B cell (primary cell): ENCODE results near the gene DACT2. TPM values are rescaled to one million over a fixed set of nuclear protein-coding genes. Genes with fewer than 3 reads are reported as not detected.

ENCODE experiments used
- ATAC-seq: fragments of 200-7000 bp; cut with Tn5 transposase; one replicate; pipeline ENCODE4 v1.10.0; 2021; ENCODE audit warnings: low read depth, mild to moderate bottlenecking, moderate number of reproducible peaks, moderate library complexity
- CTCF ChIA-PET: fragments of 350-600 bp; sonication (Branson Sonifier 250); formaldehyde crosslinking; loops from one replicate; lab custom pipeline; 2021; ENCODE audit warnings: antibody characterized with exemption, inconsistent platforms; lab: Charles Lee
- POLR2A ChIA-PET: fragments of 350-600 bp; sonication (Branson Sonifier 250); formaldehyde crosslinking; loops from one replicate; lab custom pipeline; 2021; ENCODE audit warnings: antibody characterized with exemption; lab: Charles Lee
- DNase-seq: peaks from one replicate; pipeline ENCODE4 v3.0.0; 2013
- H2AFZ ChIP-seq: 2 replicates; pipeline ENCODE4 v1.6.1; 2012; ENCODE audit warnings: mild to moderate bottlenecking, low read depth, low read length; ENCODE audit not compliant: insufficient read depth, poor library complexity, severe bottlenecking
- H3K27ac ChIP-seq, 2 donors: 1 replicate in 1 of 2; 2 replicates in 1 of 2; pipeline ENCODE4 v1.5.1; 2012 to 2013; ENCODE audit warnings: low read length in 2 of 2, mild to moderate bottlenecking in 2 of 2, moderate library complexity in 1 of 2
- H3K27me3 ChIP-seq, 4 experiments: fragments of 200-600 bp in 1 of 4; sonication (generic) in 1 of 4; replicated peaks in 1 of 4; 1 replicate in 2 of 4; 2 replicates in 2 of 4; pipeline versions ENCODE4 v1.6.1 to v1.7.0; 2013 to 2016; ENCODE audit warnings: low read length in 3 of 4, mild to moderate bottlenecking in 2 of 4, mixed read lengths in 1 of 4, moderate library complexity in 1 of 4; ENCODE audit not compliant: insufficient read depth in 4 of 4, control insufficient read depth in 3 of 4; ENCODE audit errors: control extremely low read depth in 1 of 4
- H3K36me3 ChIP-seq, 2 experiments: replicated peaks in 1 of 2; 1 replicate in 1 of 2; 2 replicates in 1 of 2; pipeline versions ENCODE4 v1.6.1 to v1.7.1; 2013; ENCODE audit warnings: low read length in 1 of 2; ENCODE audit not compliant: insufficient read depth in 2 of 2, control insufficient read depth in 1 of 2; ENCODE audit errors: control extremely low read depth in 1 of 2, extremely low read depth in 1 of 2
- H3K4me1 ChIP-seq, 2 donors: fragments of 200-600 bp in 1 of 2; sonication (generic) in 1 of 2; 1 replicate in 1 of 2; 2 replicates in 1 of 2; pipeline versions ENCODE4 v1.5.1 to v1.6.1; 2013 to 2017; ENCODE audit warnings: low read length in 2 of 2; ENCODE audit not compliant: control insufficient read depth in 2 of 2, insufficient read depth in 2 of 2
- H3K4me2 ChIP-seq: replicated peaks from 2 replicates; pipeline ENCODE3; 2012; ENCODE audit warnings: mild to moderate bottlenecking, low read depth, low read length; ENCODE audit not compliant: poor library complexity, severe bottlenecking
- H3K4me3 ChIP-seq, 5 experiments: fragments of 200-600 bp in 1 of 5; sonication (generic) in 1 of 5; 1 replicate in 3 of 5; 2 replicates in 2 of 5; pipeline versions ENCODE4 v1.5.1 to v1.7.0; 2011 to 2016; ENCODE audit warnings: low read length in 4 of 5, mild to moderate bottlenecking in 4 of 5, low read depth in 2 of 5, control low read depth in 1 of 5, moderate library complexity in 1 of 5; ENCODE audit not compliant: insufficient read depth in 1 of 5; ENCODE audit errors: control extremely low read depth in 1 of 5, extremely low read depth in 1 of 5
- H3K79me2 ChIP-seq: fragments of 200-600 bp; sonication (generic); one replicate; pipeline ENCODE4 v1.6.0; 2016; ENCODE audit warnings: low read length; ENCODE audit not compliant: control insufficient read depth, insufficient read depth
- H3K9ac ChIP-seq: fragments of 200-600 bp; sonication (generic); 2 replicates; pipeline ENCODE4 v1.6.1; 2017; ENCODE audit warnings: mild to moderate bottlenecking, low read length, moderate library complexity
- H3K9me3 ChIP-seq, 3 donors: one replicate each; pipeline versions ENCODE4 v1.6.1 to v1.7.1; 2013; ENCODE audit warnings: low read length in 2 of 3; ENCODE audit not compliant: control insufficient read depth in 2 of 3, insufficient read depth in 1 of 3; ENCODE audit errors: control extremely low read depth in 1 of 3
- H4K20me1 ChIP-seq: 2 replicates; pipeline ENCODE4 v1.6.0; 2012; ENCODE audit warnings: mild to moderate bottlenecking, low read length; ENCODE audit not compliant: insufficient read depth, control insufficient read depth, poor library complexity, severe bottlenecking
- H3K27ac Mint-ChIP-seq: one replicate; pipeline ENCODE4 v1.8.0; 2021; ENCODE audit warnings: mixed read lengths
- H3K27me3 Mint-ChIP-seq: one replicate; pipeline ENCODE4 v1.8.0; 2021; ENCODE audit warnings: mixed read lengths
- H3K4me1 Mint-ChIP-seq: one replicate; pipeline ENCODE4 v1.8.0; 2021; ENCODE audit warnings: mixed read lengths
- H3K4me3 Mint-ChIP-seq: one replicate; pipeline ENCODE4 v1.8.0; 2021; ENCODE audit warnings: mixed read lengths
- H3K9me3 Mint-ChIP-seq: one replicate; pipeline ENCODE4 v1.8.0; 2022; ENCODE audit warnings: mixed read lengths; ENCODE audit not compliant: insufficient read depth
- CTCF ChIP-seq: fragments of 200-600 bp; IDR thresholded peaks from one replicate; pipeline ENCODE4 v1.8.0; 2022; ENCODE audit warnings: antibody characterized with exemption, mild to moderate bottlenecking
- EZH2 ChIP-seq: IDR thresholded peaks from 2 replicates; pipeline ENCODE4 v1.6.1; 2012; ENCODE audit warnings: borderline replicate concordance, low read depth, mild to moderate bottlenecking, moderate library complexity, low read length; ENCODE audit not compliant: insufficient read depth, poor library complexity, severe bottlenecking
- WGBS: methylation state at CpG from one replicate; pipeline ENCODE4 v1.1.5; 2013; ENCODE audit warnings: missing lambda C conversion rate; ENCODE audit not compliant: insufficient coverage; 5-methylcytosine and 5-hydroxymethylcytosine counted together
- intact Hi-C: fragments of 100-400 bp; cut with micrococcal nuclease; formaldehyde crosslinking; loops from one replicate; pipeline ENCODE4 v1.10.0; 2022
- polyA plus RNA-seq: library from polyadenylated mRNA; depleted of rRNA; stranded (reverse); fragments of >200 nt; gene quantifications from 2 replicates; pipeline ENCODE4 v1.2.3, GENCODE V29; 2012
- total RNA-seq, 2 donors: library from RNA; stranded (reverse); fragments of 120-200 nt in 1 of 2; gene quantifications; 1 replicate in 1 of 2; 2 replicates in 1 of 2; pipeline versions ENCODE4 v1.2.3 to v1.2.4, GENCODE V29; 2013 to 2022

Gene DACT2
- total and polyA plus RNA-seq, 2 donors (not counting 1 experiment from before 2014, with no cell fraction given), result not detected

GRCh38 chr6:168263351-168263905 is 56.1 kb downstream of the DACT2 start:
- H2AFZ ChIP-seq, result no peak overlapping the region
- no peak overlapping the region for H3K4me3 ChIP-seq
- Mint-ChIP-seq H3K9me3 (no peaks in the 10 kb centered on the region), H3K27ac (no peak overlapping the region), H3K4me3 (no peak overlapping the region), H3K27me3 (peaks cover 3% of the 10 kb centered on the region), H3K4me1 (no peaks in the 10 kb centered on the region)
- no peaks in the 10 kb centered on the region for H3K4me1 ChIP-seq
- POLR2A ChIA-PET, result no interaction called here
- no peak for DNase-seq
- intact Hi-C loops, result no loop called here
- no peaks in the 10 kb centered on the region for H3K79me2 ChIP-seq
- TF ChIP-seq EZH2, result no peak
- no peak for TF ChIP-seq CTCF
- no peak for ATAC-seq
- no peaks in the 10 kb centered on the region for H4K20me1 ChIP-seq
- 94% methylated on average over 28 of the region's 28 CpGs for WGBS
- CTCF ChIA-PET, result no interaction called here
- H3K4me2 ChIP-seq, result no peak overlapping the region
- no peaks in the 10 kb centered on the region for H3K27me3 ChIP-seq
- no peak overlapping the region for H3K9ac ChIP-seq
- no peak overlapping the region for H3K27ac ChIP-seq
- peaks cover 0 to 2% (median 0%) of the 10 kb centered on the region in 3 donors for H3K9me3 ChIP-seq
- H3K36me3 ChIP-seq, result no peaks in the 10 kb centered on the region

GRCh38 chr6:168261234-168261633 is 58.3 kb downstream of the DACT2 start:
- H3K4me3 Mint-ChIP-seq, result no peak overlapping the region
- no peak overlapping the region for H3K27ac ChIP-seq
- no peaks in the 10 kb centered on the region for H4K20me1 ChIP-seq
- H3K9ac ChIP-seq, result no peak overlapping the region
- no peaks in the 10 kb centered on the region for H3K4me1 ChIP-seq
- no peak for ATAC-seq
- no peaks in the 10 kb centered on the region for H3K4me1 Mint-ChIP-seq
- H3K79me2 ChIP-seq, result no peaks in the 10 kb centered on the region
- no peak overlapping the region for H3K4me3 ChIP-seq
- no peak for DNase-seq
- H3K4me2 ChIP-seq, result no peak overlapping the region
- no peak overlapping the region for H3K27ac Mint-ChIP-seq
- POLR2A ChIA-PET, result no interaction called here
- H3K27me3 ChIP-seq, result no peaks in the 10 kb centered on the region
- no peaks in the 10 kb centered on the region for H3K9me3 ChIP-seq
- CTCF ChIA-PET, result no interaction called here
- H3K36me3 ChIP-seq, result no peaks in the 10 kb centered on the region
- peaks cover 3% of the 10 kb centered on the region for H3K27me3 Mint-ChIP-seq
- TF ChIP-seq CTCF, result no peak
- no peak for TF ChIP-seq EZH2
- no peak overlapping the region for H2AFZ ChIP-seq
- 94% methylated on average over 11 of the region's 12 CpGs for WGBS
- intact Hi-C loops, result no loop called here
- H3K9me3 Mint-ChIP-seq, result no peaks in the 10 kb centered on the region
